Fibroblast of villous mesenchyme (primary cell): Measurements from ENCODE around the gene NSUN7. TPM values are rescaled to one million over a fixed set of nuclear protein-coding genes. Genes with fewer than 3 reads are reported as not detected.

ENCODE experiments used
- DNase-seq: peaks from one replicate; pipeline ENCODE4 v3.0.0-alpha.2; 2010; ENCODE audit warnings: low read depth
- H3K4me3 ChIP-seq: 2 replicates; pipeline ENCODE4 v1.5.1; 2011; ENCODE audit warnings: low read depth, mild to moderate bottlenecking, low read length
- total RNA-seq: library from RNA; depleted of rRNA; stranded (reverse); fragments of >200 nt; gene quantifications from 2 replicates; pipeline ENCODE4 v1.2.3, GENCODE V29; 2012
- TF ChIP-seq, protein P1 (sequence below): IDR thresholded peaks from 2 replicates; pipeline ENCODE4 v1.5.1; 2012; ENCODE audit warnings: low read depth, mild to moderate bottlenecking, low read length; ENCODE audit not compliant: insufficient read depth

NSUN7 gene
- total RNA-seq, 1 donor: 0.86 TPM

- no peak overlapping the region for H3K4me3 ChIP-seq
- TF ChIP-seq, protein P1, sequence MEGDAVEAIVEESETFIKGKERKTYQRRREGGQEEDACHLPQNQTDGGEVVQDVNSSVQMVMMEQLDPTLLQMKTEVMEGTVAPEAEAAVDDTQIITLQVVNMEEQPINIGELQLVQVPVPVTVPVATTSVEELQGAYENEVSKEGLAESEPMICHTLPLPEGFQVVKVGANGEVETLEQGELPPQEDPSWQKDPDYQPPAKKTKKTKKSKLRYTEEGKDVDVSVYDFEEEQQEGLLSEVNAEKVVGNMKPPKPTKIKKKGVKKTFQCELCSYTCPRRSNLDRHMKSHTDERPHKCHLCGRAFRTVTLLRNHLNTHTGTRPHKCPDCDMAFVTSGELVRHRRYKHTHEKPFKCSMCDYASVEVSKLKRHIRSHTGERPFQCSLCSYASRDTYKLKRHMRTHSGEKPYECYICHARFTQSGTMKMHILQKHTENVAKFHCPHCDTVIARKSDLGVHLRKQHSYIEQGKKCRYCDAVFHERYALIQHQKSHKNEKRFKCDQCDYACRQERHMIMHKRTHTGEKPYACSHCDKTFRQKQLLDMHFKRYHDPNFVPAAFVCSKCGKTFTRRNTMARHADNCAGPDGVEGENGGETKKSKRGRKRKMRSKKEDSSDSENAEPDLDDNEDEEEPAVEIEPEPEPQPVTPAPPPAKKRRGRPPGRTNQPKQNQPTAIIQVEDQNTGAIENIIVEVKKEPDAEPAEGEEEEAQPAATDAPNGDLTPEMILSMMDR: no peak
- no peak for DNase-seq
These were observed 77.1 kb downstream of the NSUN7 start for GRCh38 chr4:40826821-40827220.

DNA sequence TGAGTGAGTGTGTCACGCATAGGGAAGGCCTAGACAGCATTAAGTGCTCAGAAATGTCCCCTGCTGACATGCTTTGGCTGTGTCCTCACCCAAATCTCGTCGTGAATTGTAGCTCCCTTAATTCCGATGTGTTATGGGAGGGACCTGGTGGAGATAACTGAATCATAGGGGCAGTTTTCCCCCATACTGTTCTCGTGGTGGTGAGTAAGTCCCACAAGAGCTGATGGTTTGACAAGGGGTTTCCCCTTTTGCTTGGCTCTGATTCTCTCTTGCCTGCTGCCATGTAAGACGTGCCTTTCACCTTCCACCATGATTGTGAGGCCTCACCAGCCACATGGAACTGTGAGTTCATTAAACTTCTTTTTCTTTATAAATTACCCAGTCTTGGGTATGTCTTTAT, 78.0 kb downstream of the NSUN7 start:
- no peak overlapping the region for H3K4me3 ChIP-seq
- DNase-seq: no peak
- TF ChIP-seq, protein P1: no peak

DNA sequence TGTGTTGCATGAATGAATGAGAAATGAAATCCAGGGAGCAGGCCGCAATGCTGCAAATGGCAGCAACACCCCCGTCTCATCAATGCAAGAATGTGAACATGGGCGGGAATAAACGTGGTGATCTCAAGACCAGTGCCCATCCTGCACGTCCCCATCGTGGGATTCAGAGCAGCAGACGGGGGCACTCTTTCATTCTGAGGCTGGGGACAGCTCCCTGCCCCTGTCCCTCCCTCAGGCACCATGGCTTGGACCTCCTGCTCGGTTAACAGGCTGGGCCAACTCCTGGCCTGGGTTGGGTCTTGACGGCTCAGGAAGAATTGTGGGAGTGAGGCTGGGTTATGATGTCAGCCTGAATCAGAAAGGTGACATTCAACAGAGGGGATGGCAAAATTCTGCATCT, 78.9 kb downstream of the NSUN7 start:
- TF ChIP-seq, protein P1: no peak
- no peak for DNase-seq
- no peak overlapping the region for H3K4me3 ChIP-seq

GRCh38 chr4:40829586-40829985, 79.8 kb downstream of the NSUN7 start:
- H3K4me3 ChIP-seq: no peak overlapping the region
- no peak for DNase-seq
- TF ChIP-seq, protein P1: no peak

- TF ChIP-seq, protein P1: no peak
- no peak for DNase-seq
- H3K4me3 ChIP-seq: no peak overlapping the region
These were observed 81.6 kb downstream of the NSUN7 start for GRCh38 chr4:40831146-40831907.

- no peak overlapping the region for H3K4me3 ChIP-seq
- TF ChIP-seq, protein P1: no peak
- DNase-seq: no peak
These were observed 82.4 kb downstream of the NSUN7 start for GRCh38 chr4:40832175-40832574.

DNA sequence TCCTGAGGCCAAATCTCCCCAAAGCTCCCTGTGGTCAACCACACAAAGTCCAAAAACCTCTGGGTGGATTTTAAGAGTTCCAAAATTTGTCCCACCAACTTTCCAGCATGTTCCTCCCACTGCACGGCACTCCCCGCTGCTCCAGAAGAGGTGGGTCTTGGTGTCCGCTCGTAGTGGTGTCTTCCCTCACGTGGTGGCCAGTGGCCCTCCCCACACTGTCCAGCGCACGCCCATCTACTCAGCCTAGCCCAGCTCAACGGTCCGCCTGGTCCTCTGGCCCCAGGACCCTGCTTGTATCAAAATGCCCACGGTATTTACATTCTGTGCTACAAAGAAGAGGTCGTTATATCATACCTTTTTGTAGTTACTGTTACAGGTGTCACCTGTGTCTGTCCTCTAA, 83.5 kb downstream of the NSUN7 start:
- no peak for DNase-seq
- TF ChIP-seq, protein P1: no peak
- no peak overlapping the region for H3K4me3 ChIP-seq
